ENCODE measurements around the gene CTIF. TPM values are rescaled to one million over a fixed set of nuclear protein-coding genes. Genes with fewer than 3 reads are reported as not detected.

CTIF gene
- total RNA-seq, 1 experiment from 2014 or later: 20.6 TPM

DNA sequence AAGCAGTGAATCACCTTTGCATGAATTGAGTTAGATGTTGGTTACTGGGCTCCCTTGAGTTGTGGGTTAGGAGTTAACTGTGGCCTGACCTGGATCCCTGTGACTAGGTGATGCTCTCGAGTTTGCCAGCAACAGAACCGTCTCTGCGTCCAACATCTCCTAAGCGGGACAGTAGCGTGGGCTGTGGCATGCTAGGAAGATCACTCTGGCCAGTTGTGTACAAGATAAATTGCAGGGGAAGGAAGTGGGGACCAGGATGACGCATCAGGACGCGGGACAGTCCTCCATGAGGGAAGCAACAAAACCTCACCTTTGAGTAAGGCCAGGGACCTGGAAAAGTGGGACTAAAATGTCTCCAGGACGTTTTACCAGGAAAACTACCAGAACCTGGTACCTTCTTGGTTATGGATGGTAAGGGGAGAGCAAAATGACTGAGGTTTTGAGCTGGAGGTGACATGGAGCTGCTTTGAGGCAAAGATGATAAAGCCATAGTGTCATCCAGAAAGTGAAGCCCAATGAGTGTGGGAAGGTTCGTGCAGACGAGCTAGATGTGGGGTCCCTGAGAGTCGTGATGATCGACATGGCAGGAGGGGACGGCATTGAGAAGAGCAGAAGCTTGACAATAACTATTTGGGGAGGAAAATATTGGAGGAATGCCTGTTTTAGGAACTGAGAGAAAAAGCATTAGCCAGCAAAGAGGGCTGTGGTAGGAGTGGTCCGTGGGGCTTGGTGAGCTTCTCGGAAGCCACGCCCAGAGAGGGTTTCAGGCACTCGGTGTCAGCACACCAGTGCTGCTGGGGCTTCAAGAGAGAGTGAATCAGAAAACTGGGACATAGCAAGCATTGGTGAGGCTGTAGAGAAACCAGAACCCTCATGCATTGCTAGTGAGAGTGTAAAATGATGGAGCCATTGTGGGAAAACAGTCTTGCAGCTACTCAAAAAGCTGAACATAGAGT is 316.9 kb downstream of the CTIF start:
- Histone ChIP-seq H3K27me3 (no peaks in the 10 kb centered on the region), H3K36me3 (peaks cover 2% of the 10 kb centered on the region; the same call in 1 of the 2 replicates), H3K9me3 (no peaks in the 10 kb centered on the region), H3K4me3 (no peak overlapping the region)
- no peak for DNase-seq

DNA sequence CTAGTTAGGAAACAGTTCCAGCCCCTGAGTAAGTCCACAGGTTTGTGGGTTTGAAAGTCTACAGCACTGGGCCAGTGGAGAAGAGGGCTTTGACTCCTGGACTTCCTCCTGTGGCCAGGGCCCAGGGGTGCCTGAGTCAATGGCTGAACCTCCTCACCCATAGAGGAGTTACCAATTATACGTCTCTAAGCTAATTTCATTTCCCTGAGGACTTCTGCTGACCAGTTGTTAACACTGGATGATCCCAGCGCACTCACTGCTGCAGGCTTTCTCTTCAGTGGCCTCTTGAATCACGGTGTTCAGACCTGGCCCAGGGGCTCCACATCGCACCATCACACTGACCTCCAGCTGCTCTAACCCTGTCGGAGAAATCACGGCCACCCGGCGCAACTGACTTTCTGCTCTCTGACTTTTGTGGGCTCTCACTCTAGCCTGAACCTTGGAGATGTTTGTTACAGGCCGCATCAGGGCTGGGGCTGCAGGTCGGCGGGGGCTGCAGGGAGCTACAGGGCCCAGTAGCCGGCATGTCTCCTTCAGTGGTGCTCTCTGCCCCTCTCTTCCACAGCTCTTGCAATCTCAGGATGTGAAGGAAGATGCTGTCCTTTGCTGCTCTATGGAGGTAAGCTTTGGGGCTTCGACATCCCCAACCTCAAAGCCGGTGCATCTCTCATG is 318.3 kb downstream of the CTIF start:
- H3K27me3 ChIP-seq: no peaks in the 10 kb centered on the region
- H3K9me3 ChIP-seq: no peaks in the 10 kb centered on the region
- H3K36me3 ChIP-seq: peaks cover 2% of the 10 kb centered on the region; the same call in 1 of the 2 replicates
- no peak for DNase-seq
- H3K4me3 ChIP-seq: no peak overlapping the region

- Histone ChIP-seq H3K9me3 (no peaks in the 10 kb centered on the region), H3K36me3 (peaks cover 2% of the 10 kb centered on the region; the same call in 1 of the 2 replicates), H3K4me3 (no peak overlapping the region), H3K27me3 (no peaks in the 10 kb centered on the region)
- no peak for DNase-seq
These were observed 319.8 kb downstream of the CTIF start for GRCh38 chr18:48858676-48859075.

DNA sequence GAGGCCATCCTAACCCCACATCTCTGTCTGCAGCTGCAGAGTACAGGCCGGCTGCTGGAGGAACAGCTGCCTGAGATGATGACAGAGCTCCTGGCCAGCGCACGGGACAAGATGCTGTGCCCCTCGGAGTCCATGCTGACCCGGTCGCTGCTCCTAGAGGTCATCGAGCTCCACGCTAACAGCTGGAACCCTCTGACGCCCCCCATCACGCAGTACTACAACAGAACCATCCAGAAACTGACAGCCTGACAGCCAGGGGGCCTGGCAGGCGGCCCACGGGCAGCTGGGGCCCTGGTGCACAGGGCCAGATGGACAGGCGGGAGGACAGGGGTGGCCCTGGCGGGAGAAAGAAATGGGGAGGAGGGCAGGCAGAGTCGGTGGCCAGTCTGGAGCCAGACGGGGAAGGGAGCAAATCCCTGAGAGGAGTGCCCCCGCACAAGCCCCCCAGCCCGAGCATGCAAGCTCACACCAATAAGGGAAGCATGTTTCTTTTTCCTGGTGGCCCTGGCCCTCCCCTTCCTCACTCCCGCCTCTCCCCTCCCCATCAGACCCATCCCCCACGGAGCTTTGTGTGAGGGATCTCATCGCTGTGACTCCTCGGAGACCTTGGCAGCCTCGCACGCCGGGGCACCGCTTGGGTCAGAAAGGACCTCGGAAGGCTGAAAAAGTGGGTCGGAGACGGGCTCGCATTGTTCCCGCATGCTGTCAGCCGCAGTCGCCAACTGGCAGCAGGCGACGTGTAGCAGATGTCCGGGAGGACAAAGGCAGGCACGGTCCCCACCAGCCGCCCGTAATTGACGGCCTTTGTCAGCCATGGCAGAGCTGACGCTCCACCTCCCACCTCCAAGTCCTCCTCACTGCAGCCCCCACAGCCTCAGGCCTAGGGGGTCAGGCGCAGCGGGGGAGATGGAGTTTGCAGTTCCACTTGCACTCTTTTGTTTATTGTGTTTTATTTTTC is 320.8 kb downstream of the CTIF start:
- H3K36me3 ChIP-seq: peaks cover 2% of the 10 kb centered on the region; the same call in 1 of the 2 replicates
- H3K4me3 ChIP-seq: no peak overlapping the region
- no peaks in the 10 kb centered on the region for H3K27me3 ChIP-seq
- DNase-seq: no peak
- no peaks in the 10 kb centered on the region for H3K9me3 ChIP-seq

DNA sequence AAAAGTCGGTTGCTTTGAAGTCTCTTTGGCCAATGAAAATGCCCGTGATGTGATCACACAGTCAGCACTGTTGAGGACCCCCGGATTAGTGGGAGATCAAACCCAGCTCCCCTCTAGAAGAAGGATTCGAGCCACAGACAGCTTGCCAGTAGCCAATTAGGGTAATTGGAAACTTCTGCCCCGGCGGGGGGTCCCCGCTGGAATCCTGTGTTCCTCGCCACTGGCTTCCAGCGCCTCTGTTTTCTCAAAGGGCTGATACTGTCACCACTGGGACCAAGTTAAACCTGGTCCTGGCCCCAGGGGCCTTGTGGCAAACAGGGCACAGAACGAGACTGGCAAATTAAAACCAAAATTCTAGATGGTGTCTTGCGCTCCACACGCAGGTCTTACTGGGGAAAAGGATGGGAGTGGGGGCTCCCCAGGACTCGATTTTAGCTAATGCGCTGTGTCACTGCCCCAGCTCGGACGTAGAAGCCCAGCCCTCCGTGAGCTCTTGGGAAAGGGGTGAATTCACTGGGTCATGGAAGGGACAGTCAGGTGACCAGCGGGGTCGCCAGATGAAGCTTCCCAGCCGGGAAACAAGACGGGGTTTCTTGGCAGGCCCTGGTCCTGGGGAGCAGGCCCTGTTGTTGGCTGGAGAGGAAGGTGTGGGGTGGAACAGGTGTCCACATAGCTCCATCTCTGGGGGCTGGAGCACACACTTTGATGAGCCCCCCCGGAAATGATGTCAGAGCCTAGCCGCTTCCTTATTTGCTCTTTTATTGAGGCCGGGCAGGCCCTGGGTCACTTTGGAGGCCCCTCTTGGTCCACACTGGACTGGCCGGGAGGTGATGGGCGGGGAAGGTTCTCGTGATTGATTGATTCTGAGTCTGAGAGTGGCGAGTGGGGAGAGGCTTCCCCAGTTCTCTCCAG is 321.7 kb downstream of the CTIF start:
- no peaks in the 10 kb centered on the region for H3K9me3 ChIP-seq
- DNase-seq: no peak
- no peak overlapping the region for H3K4me3 ChIP-seq
- H3K27me3 ChIP-seq: no peaks in the 10 kb centered on the region
- peaks cover 2% of the 10 kb centered on the region; the same call in 1 of the 2 replicates for H3K36me3 ChIP-seq

GRCh38 chr18:48861181-48861708 is 322.4 kb downstream of the CTIF start:
- Histone ChIP-seq H3K27me3 (no peaks in the 10 kb centered on the region), H3K9me3 (no peaks in the 10 kb centered on the region), H3K36me3 (peaks cover 2% of the 10 kb centered on the region; the same call in 1 of the 2 replicates), H3K4me3 (no peak overlapping the region)
- no peak for DNase-seq

DNA sequence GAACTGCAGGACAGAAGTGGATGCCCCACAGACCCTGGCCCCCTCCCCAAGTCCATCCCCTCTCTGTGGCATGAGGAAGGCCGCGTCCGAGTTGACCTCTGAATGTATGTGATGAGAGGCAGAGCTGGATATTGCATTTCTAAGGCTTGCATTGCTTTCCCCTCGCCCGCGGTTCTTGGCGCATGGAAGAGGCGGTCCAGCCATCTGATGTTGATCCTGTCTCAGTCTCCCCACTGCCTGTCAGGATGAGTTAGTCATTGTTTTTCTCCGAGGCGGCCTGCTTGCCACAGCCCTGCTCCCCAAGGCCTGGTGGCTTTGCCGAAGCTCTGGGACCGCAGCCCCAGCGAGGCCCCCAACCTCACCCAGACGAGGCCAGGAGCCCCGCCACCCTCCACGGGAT is 323.3 kb downstream of the CTIF start:
- Histone ChIP-seq H3K27me3 (no peaks in the 10 kb centered on the region), H3K9me3 (no peaks in the 10 kb centered on the region), H3K36me3 (no peaks in the 10 kb centered on the region; the same call in 1 of the 2 replicates), H3K4me3 (no peak overlapping the region)
- no peak for DNase-seq

GRCh38 chr18:48862678-48863270 is 323.9 kb downstream of the CTIF start:
- no peaks in the 10 kb centered on the region; the same call in 1 of the 2 replicates for H3K36me3 ChIP-seq
- no peaks in the 10 kb centered on the region for H3K27me3 ChIP-seq
- H3K4me3 ChIP-seq: no peak overlapping the region
- no peak for DNase-seq
- no peaks in the 10 kb centered on the region for H3K9me3 ChIP-seq

- H3K4me3 ChIP-seq: no peak overlapping the region
- no peaks in the 10 kb centered on the region; the same call in 1 of the 2 replicates for H3K36me3 ChIP-seq
- no peaks in the 10 kb centered on the region for H3K27me3 ChIP-seq
- DNase-seq: no peak
- no peaks in the 10 kb centered on the region for H3K9me3 ChIP-seq
These were observed 324.7 kb downstream of the CTIF start for GRCh38 chr18:48863432-48864065.

GRCh38 chr18:48864876-48865275 is 326.0 kb downstream of the CTIF start:
- Histone ChIP-seq H3K36me3 (no peaks in the 10 kb centered on the region; the same call in 1 of the 2 replicates), H3K9me3 (no peaks in the 10 kb centered on the region), H3K27me3 (no peaks in the 10 kb centered on the region), H3K4me3 (no peak overlapping the region)
- DNase-seq: no peak

GRCh38 chr18:48866028-48866733 is 327.4 kb downstream of the CTIF start:
- no peaks in the 10 kb centered on the region for H3K9me3 ChIP-seq
- peak; percentile 85 for DNase-seq
- H3K36me3 ChIP-seq: no peaks in the 10 kb centered on the region; the same call in 1 of the 2 replicates
- no peaks in the 10 kb centered on the region for H3K27me3 ChIP-seq
- H3K4me3 ChIP-seq: no peak overlapping the region

- no peak overlapping the region for H3K4me3 ChIP-seq
- no peaks in the 10 kb centered on the region for H3K27me3 ChIP-seq
- H3K36me3 ChIP-seq: no peaks in the 10 kb centered on the region; the same call in 1 of the 2 replicates
- DNase-seq: no peak
- no peaks in the 10 kb centered on the region for H3K9me3 ChIP-seq
These were observed 328.0 kb downstream of the CTIF start for GRCh38 chr18:48866856-48867255.

DNA sequence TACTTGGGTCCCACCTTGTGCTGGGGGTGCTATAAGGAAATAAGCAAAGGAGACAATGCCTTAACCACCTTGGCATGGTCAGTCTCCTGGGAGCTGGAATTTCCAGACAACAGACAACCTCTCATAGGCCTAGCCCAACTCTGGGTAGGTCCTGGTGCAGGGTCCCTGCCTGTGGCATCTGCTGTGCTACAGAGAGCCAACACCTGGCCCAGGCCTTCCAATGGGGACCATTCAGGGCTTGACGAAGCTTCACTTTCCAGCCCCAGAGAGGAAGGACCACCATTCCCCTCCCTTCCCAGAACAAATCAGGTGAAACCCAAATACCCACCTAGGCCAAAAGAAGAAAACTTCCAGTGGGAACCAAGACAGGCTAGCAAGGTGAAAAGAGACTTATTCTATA is 329.1 kb downstream of the CTIF start:
- H3K9me3 ChIP-seq: no peaks in the 10 kb centered on the region
- no peak for DNase-seq
- H3K4me3 ChIP-seq: no peak overlapping the region
- no peaks in the 10 kb centered on the region; the same call in 1 of the 2 replicates for H3K36me3 ChIP-seq
- H3K27me3 ChIP-seq: no peaks in the 10 kb centered on the region
